GM18508 (cell line): Measurements from ENCODE around the gene MDP1.
"Not testable (repeated sequence)": the region's sequence is repeated elsewhere in the genome, so short reads cannot be mapped to it uniquely, and the experiment has no call there.

Experiments used
- ATAC-seq: cut with Tn5 transposase; IDR thresholded peaks from one replicate; pipeline ENCODE4 v1.9.1; 2021; ENCODE audit warnings: moderate number of reproducible peaks; ENCODE audit not compliant: insufficient read depth, unreplicated experiment

Gene MDP1

DNA sequence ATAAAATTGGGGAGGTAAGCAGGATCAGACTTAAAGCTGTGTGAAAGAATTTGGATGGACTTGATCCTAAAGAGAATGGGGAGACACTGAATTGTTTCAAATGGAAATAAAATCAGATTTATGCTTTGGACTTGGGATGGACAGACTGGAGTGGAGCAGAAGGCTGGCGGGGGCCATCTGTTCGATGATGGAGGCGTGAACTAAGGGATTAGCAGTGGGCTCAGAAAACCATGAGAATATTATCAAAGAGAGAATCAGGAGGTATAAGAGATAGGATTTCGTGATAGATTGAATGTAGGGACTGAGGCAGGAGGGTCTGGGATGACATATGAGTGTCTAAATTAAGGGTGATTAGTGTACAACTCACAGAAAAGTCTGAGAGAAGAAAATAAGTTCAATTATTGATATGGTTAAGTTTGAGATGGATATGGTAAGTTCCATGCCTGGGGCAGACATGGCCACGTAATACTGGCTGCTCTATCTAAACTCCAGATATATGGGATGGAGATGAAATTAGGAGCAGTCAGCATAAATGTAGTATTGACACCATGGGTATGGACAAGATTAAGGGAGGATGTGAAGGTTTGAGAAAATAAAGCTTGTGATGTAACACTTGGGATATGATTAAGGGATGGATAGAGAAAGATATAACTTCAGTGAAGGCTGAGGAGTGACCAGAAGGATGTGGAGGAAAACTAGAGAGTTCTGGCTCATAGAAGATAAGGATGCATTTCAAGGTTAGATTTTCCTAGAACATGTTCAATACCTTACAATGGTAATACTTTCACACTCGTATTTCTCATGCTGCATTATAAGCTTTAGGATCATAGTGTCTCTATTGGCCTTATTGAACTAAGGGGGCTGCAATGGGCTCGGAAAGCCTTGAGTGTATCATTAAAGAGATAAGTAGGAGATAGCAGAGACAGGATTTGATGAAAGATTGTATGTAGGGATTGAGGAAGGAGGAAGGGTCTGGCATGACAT is 11.4 kb downstream of the MDP1 start:
- no peak for ATAC-seq

DNA sequence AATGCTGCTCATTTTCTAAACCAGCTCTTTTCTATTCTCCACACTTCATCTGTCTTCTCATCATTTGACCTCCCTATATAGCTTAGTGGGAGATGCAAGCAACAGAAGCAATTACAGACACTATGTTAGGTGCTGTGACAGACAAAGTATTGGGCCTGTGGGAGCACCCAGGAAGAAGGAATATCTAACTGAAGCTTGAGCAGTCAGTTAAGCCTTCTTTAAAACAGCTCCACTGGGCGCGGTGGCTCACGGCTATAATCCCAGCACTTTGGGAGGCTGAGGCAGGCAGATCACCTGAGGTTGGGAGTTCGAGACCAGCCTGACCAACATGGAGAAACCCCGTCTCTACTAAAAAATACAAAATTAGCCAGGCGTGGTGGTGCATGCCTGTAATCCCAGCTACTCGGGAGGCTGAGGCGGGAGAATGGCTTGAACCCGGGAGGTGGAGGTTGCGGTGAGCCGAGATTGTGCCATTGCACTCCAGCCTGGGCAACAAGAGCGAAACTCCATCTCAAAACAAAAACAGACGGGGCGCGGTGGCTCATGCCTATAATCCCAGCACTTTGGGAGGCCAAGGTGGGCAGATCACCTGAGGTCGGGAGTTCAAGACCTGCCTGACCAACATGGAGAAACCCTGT is 12.5 kb downstream of the MDP1 start:
- not testable (repeated sequence) for ATAC-seq

- not testable (repeated sequence) for ATAC-seq
Measured at GRCh38 chr14:24202538-24202937, 13.3 kb downstream of the MDP1 start.

DNA sequence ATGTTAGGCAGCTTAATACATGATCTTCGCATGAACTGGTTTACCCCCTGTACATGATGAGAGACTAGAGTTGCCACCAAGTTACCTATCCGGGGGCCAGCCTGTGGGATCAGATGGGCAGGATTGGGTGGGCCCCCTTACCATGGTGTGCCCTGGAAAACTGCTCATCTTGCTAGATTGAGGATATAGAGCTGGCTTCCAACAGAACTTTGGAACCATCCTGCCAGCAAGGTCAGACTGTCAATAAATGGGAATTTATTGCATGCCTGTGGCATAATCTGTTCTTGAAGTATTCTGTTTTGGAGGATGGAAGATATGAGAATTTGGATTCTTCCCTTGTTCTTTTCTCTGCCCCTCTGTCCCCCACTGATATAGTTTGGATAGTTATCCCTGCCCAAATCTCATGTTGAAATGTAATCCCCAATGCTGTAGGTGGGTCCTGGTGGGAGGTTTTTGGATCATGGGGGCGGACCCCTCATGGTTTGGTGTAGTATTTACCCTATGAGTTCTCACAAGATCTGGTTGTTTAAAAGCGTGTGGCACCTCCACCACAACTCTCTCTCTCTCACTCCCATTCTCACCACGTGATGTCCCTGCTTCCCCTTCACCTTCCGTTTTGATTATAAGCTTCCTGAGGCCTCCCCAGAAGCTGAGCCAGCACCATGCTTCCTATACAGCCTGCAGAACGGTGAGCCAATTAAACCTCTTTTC is 16.9 kb downstream of the MDP1 start:
- ATAC-seq, result no peak

DNA sequence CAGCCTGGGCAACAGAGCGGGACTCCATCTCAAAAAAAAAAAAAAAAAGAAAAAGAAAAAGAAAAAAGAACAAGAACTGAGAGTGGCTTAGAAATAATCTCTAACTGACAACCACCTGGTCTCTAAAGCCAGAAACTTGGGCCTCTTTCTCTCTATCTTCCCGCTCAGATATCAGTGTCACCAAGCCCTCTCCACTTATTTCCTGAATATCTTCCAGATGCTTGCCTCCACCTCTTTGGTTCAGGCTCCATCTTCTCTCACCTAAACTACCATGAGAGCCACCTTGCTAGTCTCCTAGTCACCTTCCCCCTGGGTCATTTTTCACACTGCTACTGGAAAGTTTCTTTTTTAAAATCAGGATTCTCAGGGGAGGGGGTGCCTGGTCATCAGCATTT is 18.8 kb downstream of the MDP1 start:
- ATAC-seq, result no peak

DNA sequence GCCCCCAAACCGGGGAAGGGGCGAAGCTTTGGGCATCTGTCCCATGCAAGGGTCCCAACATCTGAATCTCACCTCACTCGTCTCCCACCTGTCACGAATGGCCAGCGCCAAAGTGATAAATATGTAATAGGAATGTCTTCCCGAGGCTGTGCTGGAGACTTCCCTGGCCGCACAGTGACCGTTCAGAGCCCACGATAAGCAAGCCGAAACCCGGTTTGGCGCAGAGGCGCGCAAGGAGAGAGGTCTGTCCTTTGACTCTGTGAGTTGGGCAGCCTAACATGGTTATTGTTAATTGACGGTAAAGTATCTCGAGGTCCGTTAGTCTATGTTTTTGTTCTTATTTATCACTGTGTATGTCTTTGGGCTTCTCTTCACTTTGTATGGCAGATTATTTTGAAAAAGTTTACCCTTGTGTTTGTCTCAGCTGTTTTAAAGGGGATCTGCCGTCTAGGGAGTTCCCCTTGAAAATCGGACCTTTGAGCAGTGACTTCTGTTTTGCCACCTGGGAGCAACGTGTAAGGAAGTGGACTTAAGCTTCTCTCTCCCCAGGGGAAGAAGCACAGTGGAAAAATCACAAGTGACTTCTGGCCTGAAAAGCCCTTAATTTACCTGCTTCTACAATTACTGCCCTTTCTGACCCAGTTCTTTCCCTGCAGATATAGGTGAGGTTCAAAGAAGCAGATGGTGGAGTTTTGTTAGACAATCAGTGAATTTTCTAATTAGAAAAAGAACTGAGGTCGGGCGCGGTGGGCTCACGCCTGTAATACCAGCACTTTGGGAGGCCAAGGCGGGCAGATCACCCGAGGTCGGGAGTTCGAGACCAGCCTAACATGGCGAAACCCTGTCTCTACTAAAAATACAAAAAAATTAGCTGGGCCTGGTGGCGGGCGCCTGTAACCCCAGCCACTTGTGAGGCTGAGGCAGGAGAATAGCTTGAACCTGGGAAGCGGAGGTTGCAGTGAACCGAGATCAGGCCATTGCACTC is 19.5 kb downstream of the MDP1 start:
- no peak for ATAC-seq

GRCh38 chr14:24195186-24196070 is 20.4 kb downstream of the MDP1 start, which contains the start of gene TM9SF1:
Gene TM9SF1 (minus strand): TSS chr14:24195441. CDS start chr14:24195019, 422 bp downstream.
- peak; percentile 61 for ATAC-seq

DNA sequence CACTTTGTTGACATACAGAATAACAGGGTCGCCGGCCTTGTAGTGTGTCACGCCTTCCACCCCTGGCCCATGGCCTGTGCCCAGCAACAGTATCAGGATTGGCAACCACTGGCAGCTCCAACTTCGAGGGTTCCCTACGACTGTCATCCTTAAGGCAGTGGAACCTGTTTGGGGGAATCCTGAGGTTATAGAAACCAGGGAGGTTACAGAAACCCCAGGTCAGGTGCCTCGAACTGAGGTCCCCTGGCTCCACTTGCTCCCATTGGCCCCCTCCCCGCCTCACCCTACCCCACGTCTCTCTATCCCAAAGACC is 21.0 kb downstream of the MDP1 start:
- ATAC-seq, result no peak

DNA sequence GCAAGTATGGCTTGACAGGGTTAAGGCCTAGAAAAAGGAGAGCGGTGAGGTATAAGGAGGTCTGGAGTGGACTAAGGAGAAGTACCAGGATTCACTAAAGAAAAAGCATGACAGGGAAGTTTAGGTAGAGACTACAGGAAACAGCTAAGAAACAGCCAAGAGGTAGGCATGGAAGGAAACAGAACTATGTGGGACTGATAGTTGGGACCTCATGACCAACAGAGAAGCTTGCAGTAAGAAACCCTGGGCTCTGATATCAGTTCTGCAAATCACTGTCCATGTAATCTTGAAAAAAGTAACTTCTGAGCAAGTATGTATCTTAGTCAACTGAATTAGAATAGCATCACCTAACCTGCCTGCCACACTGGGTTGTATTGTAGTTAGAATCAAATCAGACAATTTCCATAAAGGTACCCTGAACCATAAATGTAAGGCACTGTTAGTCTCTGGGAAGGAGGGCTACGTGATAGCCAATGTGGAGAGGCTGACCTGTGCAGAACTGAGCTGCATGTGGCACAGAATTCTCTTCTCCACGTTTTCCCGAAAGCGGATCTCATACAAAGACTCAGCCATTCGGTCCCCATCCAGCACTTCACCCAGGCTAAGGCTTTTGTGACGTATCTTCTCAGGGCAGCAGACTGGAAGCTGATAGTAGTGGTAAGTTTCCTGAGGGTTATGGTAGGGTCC is 21.5 kb downstream of the MDP1 start:
- no peak for ATAC-seq

DNA sequence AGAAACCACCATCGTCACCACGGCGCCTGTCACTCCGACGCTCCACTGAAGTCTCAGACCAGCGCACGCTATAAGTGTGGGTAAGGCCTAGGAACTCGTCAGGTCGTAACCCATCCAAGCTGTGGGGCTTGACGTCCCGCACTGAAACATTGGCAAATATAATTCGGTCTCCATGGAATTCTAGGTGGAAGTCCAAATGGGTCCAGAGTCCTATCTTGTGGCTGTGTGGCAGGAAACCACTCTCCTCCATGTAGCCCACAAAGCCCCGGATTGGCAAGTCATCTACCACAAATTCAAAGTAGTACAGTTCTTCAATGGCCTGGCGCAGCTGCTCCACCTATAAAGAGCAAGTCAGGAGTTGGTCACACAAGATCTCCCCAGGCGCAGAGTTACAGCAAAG is 22.9 kb downstream of the MDP1 start:
- ATAC-seq, result no peak

DNA sequence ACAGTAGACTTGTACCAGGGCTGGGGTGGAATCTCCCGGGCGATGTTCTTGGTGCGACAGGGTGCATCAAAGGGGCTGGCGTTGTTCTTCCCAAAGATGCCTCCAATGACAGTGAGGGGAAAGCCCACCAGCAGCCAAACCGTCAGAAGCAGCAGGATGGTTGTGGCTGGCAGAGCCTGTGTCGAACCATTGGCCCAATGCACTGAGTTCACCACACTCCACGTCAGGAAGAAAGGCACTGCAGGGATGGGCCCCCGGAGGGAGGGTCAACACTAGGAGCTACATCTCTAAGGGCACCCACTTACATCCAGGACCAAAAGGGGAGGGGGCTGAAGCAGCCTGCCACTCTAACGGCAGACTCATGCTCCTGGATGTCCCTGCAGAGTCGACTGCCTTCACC is 25.4 kb downstream of the MDP1 start:
- ATAC-seq, result no peak

DNA sequence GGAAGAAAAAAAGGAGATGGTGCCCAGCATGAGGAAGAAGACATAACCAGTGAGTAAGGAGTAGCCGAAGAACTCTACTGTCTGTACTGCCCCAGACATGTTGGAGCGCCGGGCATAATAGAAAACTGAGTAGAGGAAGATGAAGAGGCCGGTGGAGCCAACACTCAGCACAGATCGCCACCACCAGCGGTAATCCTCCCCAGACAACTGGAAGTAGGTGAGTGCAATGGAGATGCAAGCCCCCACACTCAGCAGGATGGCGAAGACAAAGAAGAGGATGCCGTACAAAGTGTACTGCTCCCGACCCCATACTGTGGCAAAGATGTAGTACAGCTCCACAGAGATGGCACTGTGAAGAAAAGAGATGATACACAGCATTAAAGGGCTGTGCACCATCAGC is 26.4 kb downstream of the MDP1 start:
- ATAC-seq, result no peak

GRCh38 chr14:24189059-24189375 is 26.8 kb downstream of the MDP1 start:
- no peak for ATAC-seq

- ATAC-seq, result peak; percentile 54
Measured at GRCh38 chr14:24188251-24189058, 27.4 kb downstream of the MDP1 start, which contains the start of gene IPO4. Gene IPO4 (minus strand): TSS chr14:24188816. CDS start chr14:24188787, 29 bp downstream.

DNA sequence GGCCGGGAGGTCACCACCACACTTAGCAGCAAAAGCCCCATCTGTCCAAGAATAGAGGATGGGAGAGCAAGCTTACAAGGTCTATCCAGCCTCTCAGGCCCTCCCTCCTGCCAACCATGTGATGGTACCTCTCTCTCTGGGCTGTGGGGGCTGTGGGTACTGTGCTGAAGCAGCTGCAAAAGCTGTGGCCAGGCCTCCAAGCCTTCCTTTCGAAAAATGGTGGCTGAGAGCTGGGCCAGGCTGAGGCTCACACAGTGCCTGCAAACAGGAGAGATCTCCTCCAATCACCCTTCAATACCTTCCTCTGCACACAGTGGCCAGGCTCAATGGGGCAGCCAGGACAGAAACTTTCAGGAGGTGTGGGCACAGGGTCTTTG is 28.3 kb downstream of the MDP1 start:
- no peak for ATAC-seq

DNA sequence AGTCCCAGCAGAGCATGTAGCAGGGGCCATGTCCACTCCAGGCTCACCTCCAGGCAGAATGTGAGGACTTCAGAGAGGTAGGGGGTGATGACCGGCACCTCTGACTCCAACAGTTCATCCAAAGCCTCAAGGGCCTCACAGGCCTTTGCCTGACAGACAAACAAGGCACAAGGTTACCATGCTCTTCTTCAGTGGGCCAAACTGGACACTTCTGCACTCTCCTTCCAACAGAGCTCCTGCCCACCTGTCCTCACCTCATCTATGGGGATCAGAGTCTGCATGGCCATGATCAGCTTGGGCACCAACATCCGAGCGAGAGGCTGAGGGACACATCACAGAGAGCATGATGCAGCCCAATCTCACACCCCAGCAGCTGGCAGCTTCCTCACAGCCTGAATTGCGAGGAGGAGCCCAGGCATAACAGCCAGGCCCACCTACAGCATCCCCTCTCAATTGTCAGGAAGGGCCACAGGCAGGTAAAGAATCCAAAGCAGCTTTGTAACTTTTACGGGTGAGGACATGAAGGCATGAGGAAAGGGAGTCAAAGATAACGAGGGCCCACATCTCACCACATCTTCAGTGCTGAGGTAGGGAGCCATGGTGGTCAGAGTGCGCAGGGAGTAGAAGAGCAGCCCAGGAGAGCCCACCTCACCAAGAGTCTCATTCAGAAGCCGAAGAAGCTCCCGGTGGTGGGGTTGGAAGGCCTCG is 28.9 kb downstream of the MDP1 start:
- no peak for ATAC-seq

DNA sequence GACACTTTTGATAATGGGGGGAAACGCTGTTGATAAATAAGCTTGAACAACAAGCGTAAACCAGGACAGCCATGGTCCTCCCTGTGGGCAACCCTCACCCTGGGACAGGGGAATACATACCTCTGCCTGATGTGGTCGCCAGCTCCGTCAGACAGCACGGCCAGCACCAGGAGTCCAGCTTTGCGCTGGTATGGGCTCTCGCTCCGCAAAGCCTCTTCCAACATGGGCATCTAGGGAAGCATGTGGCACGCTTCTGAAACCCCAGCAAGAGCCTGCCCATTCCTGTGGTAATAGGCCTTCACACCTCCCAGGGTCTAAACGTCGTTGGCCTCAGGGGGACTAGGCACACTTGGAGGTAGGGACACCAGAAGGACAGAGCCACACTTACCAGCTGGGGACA is 30.1 kb downstream of the MDP1 start:
- ATAC-seq, result no peak
